ENCODE measurements around the gene PACSIN2.

Gene PACSIN2

GRCh38 chr22:42837556-42837955 is 177.4 kb downstream of the PACSIN2 start:
- no peak for TF ChIP-seq CTCF (IDR thresholded peaks at IDR 0.05)

- TF ChIP-seq CTCF (IDR thresholded peaks at IDR 0.05): no peak
Measured at GRCh38 chr22:42836026-42836425, 178.9 kb downstream of the PACSIN2 start.

GRCh38 chr22:42834177-42834949 is 180.6 kb downstream of the PACSIN2 start:
- TF ChIP-seq CTCF (IDR thresholded peaks at IDR 0.05): no peak

- no peak for TF ChIP-seq CTCF (IDR thresholded peaks at IDR 0.05)
Measured at GRCh38 chr22:42833104-42833503, 181.8 kb downstream of the PACSIN2 start.

GRCh38 chr22:42831712-42832111 is 183.2 kb downstream of the PACSIN2 start:
- TF ChIP-seq CTCF (IDR thresholded peaks at IDR 0.05): no peak

- TF ChIP-seq CTCF (IDR thresholded peaks at IDR 0.05): no peak
Measured at GRCh38 chr22:42830161-42830560, 184.8 kb downstream of the PACSIN2 start.

GRCh38 chr22:42829302-42829701 is 185.6 kb downstream of the PACSIN2 start:
- TF ChIP-seq CTCF (IDR thresholded peaks at IDR 0.05): no peak

- TF ChIP-seq CTCF (IDR thresholded peaks at IDR 0.05): no peak
Measured at GRCh38 chr22:42825796-42826195, 189.2 kb downstream of the PACSIN2 start.

Data from LNCAP (cell line).